DMS79 (cell line): Measurements from ENCODE around the gene UIMC1.
"Not testable (repeated sequence)": the region's sequence is repeated elsewhere in the genome, so short reads cannot be mapped to it uniquely, and the experiment has no call there.

Source experiments
- DNase-seq: peaks from one replicate; lab custom pipeline; 2025; lab: John Stamatoyannopoulos, UW

The UIMC1 gene

GRCh38 chr5:177005619-177006264, 837 bp downstream of the UIMC1 start:
- no peak for DNase-seq

GRCh38 chr5:177004961-177005360, 1.6 kb downstream of the UIMC1 start:
- no peak for DNase-seq

GRCh38 chr5:177003649-177004048, 2.9 kb downstream of the UIMC1 start:
- DNase-seq, result no peak

- DNase-seq, result not testable (repeated sequence)
Observed at GRCh38 chr5:176999526-176999925, 7.1 kb downstream of the UIMC1 start.

GRCh38 chr5:176998828-176999227, 7.8 kb downstream of the UIMC1 start:
- no peak for DNase-seq

GRCh38 chr5:176996780-176997179, 9.8 kb downstream of the UIMC1 start:
- no peak for DNase-seq

GRCh38 chr5:176995896-176996767, 10.4 kb downstream of the UIMC1 start:
- DNase-seq, result no peak

GRCh38 chr5:176995122-176995490, 11.5 kb downstream of the UIMC1 start:
- no peak for DNase-seq

GRCh38 chr5:176994460-176995121, 12.0 kb downstream of the UIMC1 start:
- DNase-seq, result no peak

- DNase-seq, result not testable (repeated sequence)
Observed at GRCh38 chr5:176993081-176993480, 13.5 kb downstream of the UIMC1 start.

- no peak for DNase-seq
Observed at GRCh38 chr5:176987583-176987982, 19.0 kb downstream of the UIMC1 start.

- DNase-seq, result no peak
Observed at GRCh38 chr5:176986280-176986679, 20.3 kb downstream of the UIMC1 start.

- no peak for DNase-seq
Observed at GRCh38 chr5:176985516-176985915, 21.1 kb downstream of the UIMC1 start.

GRCh38 chr5:176984176-176984575, 22.4 kb downstream of the UIMC1 start:
- not testable (repeated sequence) for DNase-seq

- not testable (repeated sequence) for DNase-seq
Observed at GRCh38 chr5:176983593-176983992, 23.0 kb downstream of the UIMC1 start.

- DNase-seq, result not testable (repeated sequence)
Observed at GRCh38 chr5:176983112-176983511, 23.5 kb downstream of the UIMC1 start.

- DNase-seq, result no peak
Observed at GRCh38 chr5:176980818-176981217, 25.8 kb downstream of the UIMC1 start.

- DNase-seq, result no peak
Observed at GRCh38 chr5:176979669-176980068, 26.9 kb downstream of the UIMC1 start.

GRCh38 chr5:176965633-176966032, 40.9 kb downstream of the UIMC1 start:
- no peak for DNase-seq

- DNase-seq, result peak; percentile 20
Observed at GRCh38 chr5:176959051-176959450, 47.5 kb downstream of the UIMC1 start.

GRCh38 chr5:176956756-176957155, 49.8 kb downstream of the UIMC1 start:
- no peak for DNase-seq

- no peak for DNase-seq
Observed at GRCh38 chr5:176955895-176956294, 50.7 kb downstream of the UIMC1 start.

- DNase-seq, result peak; percentile 21
Observed at GRCh38 chr5:176954050-176954449, 52.5 kb downstream of the UIMC1 start.
